Right cardiac atrium (tissue), 5 donors: ENCODE measurements around the gene ERP27. TPM values are rescaled to one million over a fixed set of nuclear protein-coding genes. Genes with fewer than 3 reads are reported as not detected.

ENCODE experiments used
- ATAC-seq, 2 donors: fragments of 200-7000 bp; cut with Tn5 transposase; one replicate each; pipeline versions ENCODE4 v1.8.0 to v1.9.1; 2020; ENCODE audit warnings: moderate library complexity in 2 of 2, mild to moderate bottlenecking in 1 of 2
- DNase-seq, 3 donors: peaks; one replicate each; pipeline ENCODE4 v3.0.0-alpha.2; 2020
- H3K27ac ChIP-seq: one replicate; pipeline ENCODE4 v1.5.1; 2013; ENCODE audit warnings: mild to moderate bottlenecking, low read length, control low read depth, moderate library complexity
- H3K27me3 ChIP-seq: one replicate; pipeline ENCODE4 v1.6.1; 2013; ENCODE audit not compliant: control insufficient read depth, insufficient read depth
- H3K4me1 ChIP-seq: one replicate; pipeline ENCODE4 v1.6.1; 2013; ENCODE audit warnings: low read length; ENCODE audit not compliant: control insufficient read depth, insufficient read depth
- H3K4me3 ChIP-seq: one replicate; pipeline ENCODE4 v1.5.1; 2013; ENCODE audit warnings: low read length, control low read depth
- H3K9me3 ChIP-seq: one replicate; pipeline ENCODE4 v1.6.1; 2013; ENCODE audit warnings: low read length; ENCODE audit not compliant: control insufficient read depth
- WGBS: extraction: QIAGEN DNeasy Blood & Tissue Kit; methylation state at CpG from one replicate; pipeline ENCODE4 v1.1.7; 2013; 5-methylcytosine and 5-hydroxymethylcytosine counted together
- intact Hi-C, 4 donors: fragments of 100-400 bp; cut with DNase I; formaldehyde crosslinking; loops; one replicate each; pipeline versions ENCODE4 v1.11.0 to v1.14.0; 2022 to 2023
- polyA plus RNA-seq: library from polyadenylated mRNA; stranded (reverse); fragments of 200-250 nt; gene quantifications from one replicate; pipeline ENCODE4 v1.2.3, GENCODE V29; 2013
- total RNA-seq, 4 donors: library from RNA; stranded (reverse); fragmentation: NEBNext Ultra II Directional; extraction: Animal tissue kit (Norgen Biotek cat#: 25700); gene quantifications; one replicate each; pipeline ENCODE4 v1.2.1, GENCODE V29; 2021
- donor health status: healthy with polysubstance abuse.
- donor health status: DM: no; HTN: yes; CAD: no.
- donor health status: DM: no; HTN: no; CAD: no.
- donor health status: DM: no; HTN: yes; CAD: no; lungs with severe emphysema.
- donor health status: DM: yes; HTN: yes; CAD: no.

Gene ERP27
- total and polyA plus RNA-seq, 5 donors, result 0.17 to 0.49 (median 0.32) TPM

- intact Hi-C loops, result no loop called here
- WGBS, result 85% methylated on average over 2 of the region's 2 CpGs
- H3K27ac ChIP-seq, result no peak within 1 kb of the TSS
Observed at GRCh38 chr12:14972816-14973215, 34.5 kb upstream of the ERP27 start, which contains the start of gene PDE6H. Gene PDE6H, plus strand, starts transcription at chr12:14973042. Its CDS starts 4,971 bp downstream, at chr12:14978013.

GRCh38 chr12:14970473-14970872 lies 32.1 kb upstream of the ERP27 start:
- no peak for DNase-seq
- 71% methylated on average over 4 of the region's 4 CpGs for WGBS
- Histone ChIP-seq H3K4me1 (no peaks in the 10 kb centered on the region), H3K27ac (no peak overlapping the region), H3K4me3 (no peak overlapping the region), H3K27me3 (no peaks in the 10 kb centered on the region), H3K9me3 (no peaks in the 10 kb centered on the region)
- no peak for ATAC-seq
- intact Hi-C loops, result no loop called here

More at GRCh38 chr12:14972816-14973215, 34.5 kb upstream of the ERP27 start, which contains the start of gene PDE6H:
- H3K9me3 ChIP-seq, result no peaks in the 10 kb centered on the region
- no peaks in the 10 kb centered on the region for H3K4me1 ChIP-seq
- H3K4me3 ChIP-seq, result no peak within 1 kb of the TSS
- no peak for ATAC-seq
- DNase-seq, result no peak
- H3K27me3 ChIP-seq, result no peaks in the 10 kb centered on the region

GRCh38 chr12:14968478-14968877 lies 30.1 kb upstream of the ERP27 start:
- Histone ChIP-seq H3K27ac (no peak overlapping the region), H3K4me3 (no peak overlapping the region), H3K4me1 (no peaks in the 10 kb centered on the region), H3K27me3 (no peaks in the 10 kb centered on the region), H3K9me3 (no peaks in the 10 kb centered on the region)
- WGBS, result 37% methylated on average over 3 of the region's 3 CpGs
- DNase-seq (no peak), ATAC-seq (no peak)
- intact Hi-C loops, result no loop called here

GRCh38 chr12:14965221-14965620 lies 26.9 kb upstream of the ERP27 start:
- no peaks in the 10 kb centered on the region for H3K27me3 ChIP-seq
- intact Hi-C loops, result no loop called here
- H3K27ac ChIP-seq, result no peak overlapping the region
- H3K4me3 ChIP-seq, result no peak overlapping the region
- no peak for DNase-seq
- 90% methylated on average over 2 of the region's 2 CpGs for WGBS
- peaks cover 2% of the 10 kb centered on the region for H3K4me1 ChIP-seq
- no peaks in the 10 kb centered on the region for H3K9me3 ChIP-seq
- ATAC-seq, result no peak

- intact Hi-C loops, result no loop called here
- ATAC-seq (no peak), DNase-seq (no peak)
- H3K9me3 ChIP-seq, result no peaks in the 10 kb centered on the region
- H3K27me3 ChIP-seq, result no peaks in the 10 kb centered on the region
- no peak overlapping the region for H3K4me3 ChIP-seq
- no peak overlapping the region for H3K27ac ChIP-seq
- H3K4me1 ChIP-seq, result peaks cover 5% of the 10 kb centered on the region
- 74% methylated on average over 2 of the region's 2 CpGs for WGBS
Observed at GRCh38 chr12:14964406-14964805, 26.1 kb upstream of the ERP27 start.

- WGBS, result 94% methylated on average over 7 of the region's 7 CpGs
- no peaks in the 10 kb centered on the region for H3K27me3 ChIP-seq
- DNase-seq (no peak), ATAC-seq (no peak)
- no peaks in the 10 kb centered on the region for H3K9me3 ChIP-seq
- peaks cover 5% of the 10 kb centered on the region for H3K4me1 ChIP-seq
- H3K27ac ChIP-seq, result no peak overlapping the region
- H3K4me3 ChIP-seq, result no peak overlapping the region
- intact Hi-C loops, result no loop called here
Observed at GRCh38 chr12:14963520-14963919, 25.2 kb upstream of the ERP27 start.

GRCh38 chr12:14962797-14963196 lies 24.5 kb upstream of the ERP27 start:
- no peak overlapping the region for H3K27ac ChIP-seq
- intact Hi-C loops, result no loop called here
- no peaks in the 10 kb centered on the region for H3K27me3 ChIP-seq
- no peak for ATAC-seq
- DNase-seq, result no peak
- WGBS, result 93% methylated on average over 3 of the region's 3 CpGs
- no peaks in the 10 kb centered on the region for H3K9me3 ChIP-seq
- no peak overlapping the region for H3K4me3 ChIP-seq
- peaks cover 6% of the 10 kb centered on the region for H3K4me1 ChIP-seq

- Histone ChIP-seq H3K9me3 (no peaks in the 10 kb centered on the region), H3K4me3 (peak overlapping the region; percentile 92), H3K4me1 (peaks cover 7% of the 10 kb centered on the region), H3K27ac (no peak overlapping the region), H3K27me3 (no peaks in the 10 kb centered on the region)
- no peak for DNase-seq
- no peak for ATAC-seq
- 47% methylated on average over 3 of the region's 3 CpGs for whole genome bisulfite sequencing
- intact Hi-C loops, result no loop called here
Observed at GRCh38 chr12:14962153-14962539, 23.8 kb upstream of the ERP27 start.

- Histone ChIP-seq H3K9me3 (no peaks in the 10 kb centered on the region), H3K27me3 (no peaks in the 10 kb centered on the region), H3K4me3 (peak within 1 kb of the TSS; percentile 92), H3K4me1 (peaks cover 7% of the 10 kb centered on the region), H3K27ac (peak within 1 kb of the TSS; percentile 98)
- peak; percentile 40 to 81 (median 69) for DNase-seq
- peak; percentile 75 to 87 for ATAC-seq
- intact Hi-C loops, result no loop called here
- 13% methylated on average over 14 of the region's 14 CpGs for WGBS
Observed at GRCh38 chr12:14961466-14962152, 23.3 kb upstream of the ERP27 start, which contains the start of gene ARHGDIB. Gene ARHGDIB, minus strand, starts transcription at chr12:14961601. Its CDS starts 10,889 bp downstream, at chr12:14950712.

GRCh38 chr12:14960548-14961465 lies 22.5 kb upstream of the ERP27 start:
- Histone ChIP-seq H3K9me3 (no peaks in the 10 kb centered on the region), H3K27me3 (no peaks in the 10 kb centered on the region), H3K27ac (peak overlapping the region; percentile 98), H3K4me3 (peak overlapping the region; percentile 92), H3K4me1 (peaks cover 7% of the 10 kb centered on the region)
- 40% methylated on average over 13 of the region's 13 CpGs for WGBS
- ATAC-seq, result peak; percentile 77 to 89
- DNase-seq, result peak; percentile 60 to 68 (median 66)
- intact Hi-C loops, result no loop called here

GRCh38 chr12:14959916-14960496 lies 21.7 kb upstream of the ERP27 start:
- peak overlapping the region; percentile 97 for H3K27ac ChIP-seq
- ATAC-seq (no peak), DNase-seq (no peak)
- H3K9me3 ChIP-seq, result no peaks in the 10 kb centered on the region
- H3K27me3 ChIP-seq, result no peaks in the 10 kb centered on the region
- peaks cover 7% of the 10 kb centered on the region for H3K4me1 ChIP-seq
- 59% methylated on average over 4 of the region's 4 CpGs for WGBS
- H3K4me3 ChIP-seq, result peak overlapping the region; percentile 40
- intact Hi-C loops, result no loop called here
